ENCODE results near the gene CASR. TPM values are rescaled to one million over a fixed set of nuclear protein-coding genes. Genes with fewer than 3 reads are reported as not detected.
"Not testable (repeated sequence)": the region's sequence is repeated elsewhere in the genome, so short reads cannot be mapped to it uniquely, and the experiment has no call there.

CASR gene
- not detected for total RNA-seq

- Mint-ChIP-seq H3K9me3 (ENCODE audit: low read depth) (peaks cover 2% of the 10 kb centered on the region), H3K4me1 (peaks cover 6% of the 10 kb centered on the region), H3K36me3 (peaks cover 5% of the 10 kb centered on the region), H3K4me3 (peak within 1 kb of the TSS; percentile 29), H3K27ac (no peak within 1 kb of the TSS), H3K27me3 (peaks cover 81% of the 10 kb centered on the region)
- CTCF ChIA-PET: interaction anchor here (1.1 to 1.2 kb wide), 2 partner anchors 35 to 144 kb away, joined by 3 to 4 read pairs; no protein-coding TSS in a partner anchor
- ATAC-seq (no peak), DNase-seq (no peak)
Measured at GRCh38 chr3:122183521-122183892, at the start of gene CASR. CASR (plus strand) TSS chr3:122183668; CDS start chr3:122254190, 70,522 bp downstream.

DNA sequence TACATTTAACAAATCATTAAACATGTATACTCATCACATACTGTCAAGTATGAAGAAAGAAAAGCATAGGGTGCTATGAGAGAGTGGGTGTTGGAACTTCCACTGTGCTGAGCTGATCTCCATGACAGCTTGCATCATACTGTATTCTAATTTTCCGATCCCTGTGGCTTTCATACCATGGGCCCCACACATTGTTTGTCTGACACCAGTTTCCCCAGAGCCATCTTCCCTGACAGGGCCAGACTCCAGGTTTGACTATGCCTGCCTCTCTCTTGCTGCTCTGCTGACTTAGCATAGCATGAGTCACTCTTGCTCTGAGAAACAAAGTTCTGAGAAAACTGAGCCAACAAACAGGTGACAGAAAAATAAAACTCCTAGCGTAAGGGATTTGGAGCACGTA, 37.0 kb upstream of the CASR start:
- H3K4me3 Mint-ChIP-seq: no peak overlapping the region
- CTCF ChIA-PET: interaction anchor here (0.8 kb wide), 1 partner anchor 45 kb away, joined by 3 read pairs; no protein-coding TSS in a partner anchor
- peaks cover 8% of the 10 kb centered on the region for H3K9me3 Mint-ChIP-seq (ENCODE audit: low read depth)
- peaks cover 28% of the 10 kb centered on the region for H3K4me1 Mint-ChIP-seq
- peaks cover 34% of the 10 kb centered on the region for H3K36me3 Mint-ChIP-seq
- peak overlapping the region; percentile 71 for H3K27ac Mint-ChIP-seq
- peak; percentile 99 for ATAC-seq
- H3K27me3 Mint-ChIP-seq: no peaks in the 10 kb centered on the region
- peak; percentile 88 for DNase-seq

DNA sequence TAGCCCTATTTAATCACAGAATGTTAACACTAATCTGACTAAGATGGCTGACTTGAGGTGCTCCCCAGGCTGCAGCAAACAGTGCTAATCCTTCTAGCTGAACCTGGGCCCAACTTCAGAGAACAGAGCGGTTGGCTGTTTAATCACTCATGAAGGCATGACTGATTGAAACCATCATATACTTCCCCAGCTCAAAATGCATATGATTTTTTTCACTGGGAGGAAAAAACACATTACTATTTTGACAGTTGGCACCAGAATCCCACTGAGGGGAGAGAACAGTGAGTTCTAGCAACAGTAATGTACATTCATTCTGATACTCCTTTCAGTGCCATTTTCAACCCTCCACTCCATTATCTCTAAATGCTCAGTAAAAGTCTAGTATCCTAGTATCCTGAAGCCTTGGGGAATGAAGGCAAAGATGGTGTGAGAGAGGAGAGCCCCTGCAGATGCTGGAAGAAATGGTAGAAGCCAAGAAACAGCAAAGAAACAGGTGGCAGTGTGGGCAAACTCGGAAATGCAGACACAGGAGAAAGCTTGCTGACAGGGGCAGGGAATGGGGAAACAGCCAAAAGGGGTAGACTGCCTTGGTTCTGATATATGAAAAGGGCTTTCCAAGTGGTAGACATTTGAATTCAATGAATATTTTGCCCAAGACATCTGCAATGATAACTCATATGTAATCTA, 34.4 kb upstream of the CASR start:
- no peak for ATAC-seq
- H3K36me3 Mint-ChIP-seq: peaks cover 35% of the 10 kb centered on the region
- peaks cover 28% of the 10 kb centered on the region for H3K4me1 Mint-ChIP-seq
- no peak overlapping the region for H3K4me3 Mint-ChIP-seq
- H3K27me3 Mint-ChIP-seq: no peaks in the 10 kb centered on the region
- no peak for DNase-seq
- no peak overlapping the region for H3K27ac Mint-ChIP-seq
- CTCF ChIA-PET: interaction anchor here (1.6 kb wide), 1 partner anchor 35 kb away, joined by 4 read pairs; the partner anchor contains the start of gene CASR
- peaks cover 17% of the 10 kb centered on the region for H3K9me3 Mint-ChIP-seq (ENCODE audit: low read depth)

DNA sequence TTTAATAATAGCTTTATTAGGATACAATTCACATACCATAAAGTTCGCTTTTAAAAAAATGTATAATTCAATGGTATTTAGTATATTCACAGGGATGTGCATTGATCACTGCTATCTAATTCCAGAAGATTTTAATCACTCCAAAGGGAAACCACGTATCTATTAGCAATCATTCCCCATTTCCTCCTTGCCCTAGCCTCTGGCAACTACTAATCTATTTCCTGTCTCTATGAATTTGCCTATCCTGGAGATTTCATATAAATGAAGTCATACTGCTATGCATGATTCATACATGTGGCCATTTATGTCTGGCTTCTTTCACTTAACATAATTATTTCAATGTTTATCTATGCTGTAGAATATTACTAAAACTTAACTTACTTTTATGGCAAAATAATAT, 32.0 kb upstream of the CASR start:
- no peaks in the 10 kb centered on the region for H3K27me3 Mint-ChIP-seq
- H3K4me1 Mint-ChIP-seq: peaks cover 31% of the 10 kb centered on the region
- peaks cover 36% of the 10 kb centered on the region for H3K9me3 Mint-ChIP-seq (ENCODE audit: low read depth)
- CTCF ChIA-PET: no interaction called here
- peaks cover 42% of the 10 kb centered on the region for H3K36me3 Mint-ChIP-seq
- H3K4me3 Mint-ChIP-seq: no peak overlapping the region
- no peak overlapping the region for H3K27ac Mint-ChIP-seq
- no peak for ATAC-seq
- no peak for DNase-seq

- H3K4me3 Mint-ChIP-seq; H3K9me3 Mint-ChIP-seq (ENCODE audit: low read depth); DNase-seq; H3K4me1 Mint-ChIP-seq; CTCF ChIA-PET; H3K27ac Mint-ChIP-seq; ATAC-seq: not testable (repeated sequence)
- Mint-ChIP-seq H3K36me3 (peaks cover 12% of the 10 kb centered on the region), H3K27me3 (peaks cover 31% of the 10 kb centered on the region)
Measured at GRCh38 chr3:122164983-122165382, 18.5 kb upstream of the CASR start.

- peaks cover 6% of the 10 kb centered on the region for H3K36me3 Mint-ChIP-seq
- no peak overlapping the region for H3K27ac Mint-ChIP-seq
- no peaks in the 10 kb centered on the region for H3K9me3 Mint-ChIP-seq (ENCODE audit: low read depth)
- CTCF ChIA-PET: no interaction called here
- H3K4me1 Mint-ChIP-seq: no peaks in the 10 kb centered on the region
- H3K4me3 Mint-ChIP-seq: no peak overlapping the region
- DNase-seq (no peak), ATAC-seq (no peak)
- peaks cover 13% of the 10 kb centered on the region for H3K27me3 Mint-ChIP-seq
Measured at GRCh38 chr3:122167630-122168029, 15.8 kb upstream of the CASR start.

DNA sequence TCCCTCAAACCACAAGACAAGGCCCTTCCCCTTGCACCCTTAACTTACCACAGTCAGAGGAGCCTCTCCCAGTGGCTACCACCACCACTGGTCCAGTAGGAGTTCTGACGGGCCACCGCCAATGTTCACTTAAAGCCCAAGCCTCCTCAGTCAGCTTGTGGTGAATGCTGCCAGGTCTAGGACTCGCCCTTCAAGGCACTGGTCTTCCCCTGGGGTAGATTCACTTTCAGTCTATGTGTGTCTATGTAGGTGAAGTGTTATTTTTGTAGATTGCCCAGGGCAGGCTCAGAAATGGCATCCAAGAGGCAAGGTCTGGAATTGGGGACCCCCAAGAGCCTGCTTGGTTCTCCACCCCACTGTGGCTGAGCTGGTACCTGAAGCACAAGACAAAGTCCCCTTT, 15.4 kb upstream of the CASR start:
- Mint-ChIP-seq H3K27ac (no peak overlapping the region), H3K27me3 (peaks cover 9% of the 10 kb centered on the region), H3K4me3 (no peak overlapping the region), H3K36me3 (peaks cover 9% of the 10 kb centered on the region), H3K4me1 (no peaks in the 10 kb centered on the region), H3K9me3 (ENCODE audit: low read depth) (no peaks in the 10 kb centered on the region)
- DNase-seq (no peak), ATAC-seq (no peak)
- CTCF ChIA-PET: no interaction called here

GRCh38 chr3:122169911-122170310, 13.6 kb upstream of the CASR start:
- ATAC-seq (no peak), DNase-seq (no peak)
- no peak overlapping the region for H3K27ac Mint-ChIP-seq
- no peaks in the 10 kb centered on the region for H3K4me1 Mint-ChIP-seq
- peaks cover 6% of the 10 kb centered on the region for H3K36me3 Mint-ChIP-seq
- CTCF ChIA-PET: no interaction called here
- no peak overlapping the region for H3K4me3 Mint-ChIP-seq
- peaks cover 11% of the 10 kb centered on the region for H3K27me3 Mint-ChIP-seq
- peaks cover 2% of the 10 kb centered on the region for H3K9me3 Mint-ChIP-seq (ENCODE audit: low read depth)

- H3K4me1 Mint-ChIP-seq; ATAC-seq; H3K36me3 Mint-ChIP-seq; H3K27ac Mint-ChIP-seq; H3K9me3 Mint-ChIP-seq (ENCODE audit: low read depth); DNase-seq; H3K4me3 Mint-ChIP-seq: not testable (repeated sequence)
- peaks cover 25% of the 10 kb centered on the region for H3K27me3 Mint-ChIP-seq
- CTCF ChIA-PET: interaction anchor here (1.0 kb wide), 1 partner anchor 10 kb away, joined by 3 read pairs; no protein-coding TSS in a partner anchor
Measured at GRCh38 chr3:122171361-122171760, 12.1 kb upstream of the CASR start.

DNA sequence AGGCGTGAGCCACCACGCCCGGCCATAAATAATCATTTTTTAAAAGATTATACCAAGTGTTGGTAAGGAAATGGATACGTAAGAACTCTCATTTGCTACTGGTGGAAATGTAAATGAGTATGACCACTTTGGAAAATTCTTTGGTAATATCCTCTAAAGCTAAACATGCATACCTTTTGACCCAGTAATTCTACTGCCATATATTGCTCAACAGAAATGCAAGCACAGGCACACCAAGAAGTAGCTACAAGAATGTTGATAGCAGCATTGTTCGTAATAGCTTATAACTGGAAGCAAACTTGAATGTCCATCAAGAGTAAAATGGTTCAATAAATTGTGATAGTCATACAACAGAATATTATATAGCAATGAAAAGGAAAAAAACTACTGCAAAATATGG, 4.8 kb upstream of the CASR start:
- peaks cover 68% of the 10 kb centered on the region for H3K27me3 Mint-ChIP-seq
- H3K27ac Mint-ChIP-seq: no peak overlapping the region
- no peak overlapping the region for H3K4me3 Mint-ChIP-seq
- CTCF ChIA-PET: interaction anchor here (0.8 kb wide), 1 partner anchor 135 kb away, joined by 3 read pairs; no protein-coding TSS in a partner anchor
- ATAC-seq (no peak), DNase-seq (no peak)
- peaks cover 4% of the 10 kb centered on the region for H3K36me3 Mint-ChIP-seq
- peaks cover 4% of the 10 kb centered on the region for H3K9me3 Mint-ChIP-seq (ENCODE audit: low read depth)
- peaks cover 3% of the 10 kb centered on the region for H3K4me1 Mint-ChIP-seq

GRCh38 chr3:122183893-122184590, 574 bp downstream of the CASR start:
- peaks cover 87% of the 10 kb centered on the region for H3K27me3 Mint-ChIP-seq
- CTCF ChIA-PET: interaction anchor here (1.0 to 1.2 kb wide), 3 partner anchors 36 to 1336 kb away, joined by 3 to 4 read pairs (median 3); no protein-coding TSS in a partner anchor
- peaks cover 6% of the 10 kb centered on the region for H3K4me1 Mint-ChIP-seq
- ATAC-seq (no peak), DNase-seq (no peak)
- H3K4me3 Mint-ChIP-seq: peak overlapping the region; percentile 29
- H3K9me3 Mint-ChIP-seq (ENCODE audit: low read depth): peaks cover 2% of the 10 kb centered on the region
- H3K36me3 Mint-ChIP-seq: peaks cover 5% of the 10 kb centered on the region
- no peak overlapping the region for H3K27ac Mint-ChIP-seq

DNA sequence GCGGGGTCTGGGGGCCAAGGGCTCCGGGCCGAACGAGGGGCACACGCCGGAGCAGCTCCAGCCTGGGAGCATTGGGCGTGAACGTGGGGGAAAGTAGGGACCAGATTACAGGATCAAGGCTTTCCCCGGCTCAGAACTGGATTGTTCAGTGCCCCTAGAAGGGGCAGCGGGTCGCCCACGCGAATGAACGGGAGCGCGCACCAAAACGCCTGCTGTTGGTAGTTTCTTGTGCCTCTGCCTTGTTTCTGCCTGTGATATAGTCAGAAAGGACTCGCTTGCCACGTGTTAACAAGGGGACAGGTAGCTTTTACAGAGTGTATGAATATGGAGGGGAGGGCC, 1.1 kb downstream of the CASR start:
- peaks cover 5% of the 10 kb centered on the region for H3K36me3 Mint-ChIP-seq
- peaks cover 2% of the 10 kb centered on the region for H3K9me3 Mint-ChIP-seq (ENCODE audit: low read depth)
- peaks cover 6% of the 10 kb centered on the region for H3K4me1 Mint-ChIP-seq
- no peak overlapping the region for H3K4me3 Mint-ChIP-seq
- peaks cover 88% of the 10 kb centered on the region for H3K27me3 Mint-ChIP-seq
- CTCF ChIA-PET: interaction anchor here (1.0 to 1.1 kb wide), 2 partner anchors 36 to 1336 kb away, joined by 3 to 4 read pairs; no protein-coding TSS in a partner anchor
- DNase-seq: no peak
- no peak for ATAC-seq
- no peak overlapping the region for H3K27ac Mint-ChIP-seq

GRCh38 chr3:122186372-122186771, 2.9 kb downstream of the CASR start:
- no peak overlapping the region for H3K27ac Mint-ChIP-seq
- no peaks in the 10 kb centered on the region for H3K9me3 Mint-ChIP-seq (ENCODE audit: low read depth)
- no peak overlapping the region for H3K4me3 Mint-ChIP-seq
- no peak for DNase-seq
- peaks cover 90% of the 10 kb centered on the region for H3K27me3 Mint-ChIP-seq
- peaks cover 6% of the 10 kb centered on the region for H3K4me1 Mint-ChIP-seq
- peaks cover 5% of the 10 kb centered on the region for H3K36me3 Mint-ChIP-seq
- ATAC-seq: no peak
- CTCF ChIA-PET: interaction anchor here (1.3 kb wide), 1 partner anchor 19 kb away, joined by 3 read pairs; no protein-coding TSS in a partner anchor

- Mint-ChIP-seq H3K4me1 (peaks cover 2% of the 10 kb centered on the region), H3K4me3 (no peak overlapping the region), H3K9me3 (ENCODE audit: low read depth) (no peaks in the 10 kb centered on the region), H3K27me3 (peaks cover 81% of the 10 kb centered on the region), H3K36me3 (peaks cover under 1% of the 10 kb centered on the region), H3K27ac (no peak overlapping the region)
- ATAC-seq (no peak), DNase-seq (no peak)
- CTCF ChIA-PET: no interaction called here
Measured at GRCh38 chr3:122188737-122189136, 5.3 kb downstream of the CASR start.

Measured in activated CD8-positive, alpha-beta memory T cell treated with anti-CD3 and anti-CD28 coated beads, Interleukin-2, amount 10 ng/mL, durations not matched to agents 7 days and 5 days (primary cell).